Stomach (tissue), 4 donors: ENCODE data around the gene CLRN3.

Experiments
- POLR2AphosphoS5 ChIP-seq, 3 donors: sonication (generic); formaldehyde crosslinking; IDR thresholded peaks; one replicate each; pipeline ENCODE4 v1.6.1; 2016; ENCODE audit warnings: antibody characterized with exemption in 3 of 3
- TF ChIP-seq, protein P1 (sequence below), 7 experiments: fragments of 450-650 bp in 4 of 7; fragments of 200-600 bp in 3 of 7; sonication (generic) in 3 of 7; IDR thresholded peaks; one replicate each; pipeline ENCODE4 v1.5.1; 2016 to 2019; ENCODE audit warnings: antibody characterized with exemption in 7 of 7, control low read depth in 2 of 7, mild to moderate bottlenecking in 1 of 7

GRCh38 chr10:127881262-127881661 is 11.5 kb downstream of the CLRN3 start:
- TF ChIP-seq, protein P1, sequence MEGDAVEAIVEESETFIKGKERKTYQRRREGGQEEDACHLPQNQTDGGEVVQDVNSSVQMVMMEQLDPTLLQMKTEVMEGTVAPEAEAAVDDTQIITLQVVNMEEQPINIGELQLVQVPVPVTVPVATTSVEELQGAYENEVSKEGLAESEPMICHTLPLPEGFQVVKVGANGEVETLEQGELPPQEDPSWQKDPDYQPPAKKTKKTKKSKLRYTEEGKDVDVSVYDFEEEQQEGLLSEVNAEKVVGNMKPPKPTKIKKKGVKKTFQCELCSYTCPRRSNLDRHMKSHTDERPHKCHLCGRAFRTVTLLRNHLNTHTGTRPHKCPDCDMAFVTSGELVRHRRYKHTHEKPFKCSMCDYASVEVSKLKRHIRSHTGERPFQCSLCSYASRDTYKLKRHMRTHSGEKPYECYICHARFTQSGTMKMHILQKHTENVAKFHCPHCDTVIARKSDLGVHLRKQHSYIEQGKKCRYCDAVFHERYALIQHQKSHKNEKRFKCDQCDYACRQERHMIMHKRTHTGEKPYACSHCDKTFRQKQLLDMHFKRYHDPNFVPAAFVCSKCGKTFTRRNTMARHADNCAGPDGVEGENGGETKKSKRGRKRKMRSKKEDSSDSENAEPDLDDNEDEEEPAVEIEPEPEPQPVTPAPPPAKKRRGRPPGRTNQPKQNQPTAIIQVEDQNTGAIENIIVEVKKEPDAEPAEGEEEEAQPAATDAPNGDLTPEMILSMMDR (IDR thresholded peaks at IDR 0.05), result no peak
- peak in 1 of 3 donors; percentile 47 for TF ChIP-seq POLR2AphosphoS5 (IDR thresholded peaks at IDR 0.05)
